CD8-positive, alpha-beta memory T cell (primary cell): ENCODE measurements around the gene SPRR4. TPM values are rescaled to one million over a fixed set of nuclear protein-coding genes. Genes with fewer than 3 reads are reported as not detected.
A peak's percentile ranks its signal among the peaks of the same experiment; 100 is the strongest.

Experiments used
- CTCF ChIA-PET: fragments of 350-600 bp; sonication (Branson Sonifier 250); formaldehyde crosslinking; loops from one replicate; lab custom pipeline; 2021; ENCODE audit warnings: antibody characterized with exemption; lab: Charles Lee
- POLR2A ChIA-PET: fragments of 350-600 bp; sonication (Branson Sonifier 250); formaldehyde crosslinking; loops from one replicate; lab custom pipeline; 2021; ENCODE audit warnings: antibody characterized with exemption; lab: Charles Lee
- DNase-seq, 5 donors: peaks; one replicate each; pipeline versions ENCODE4 v3.0.0 to v3.0.0-alpha.2; 2020 to 2022; ENCODE audit warnings: mixed read lengths in 1 of 5
- H3K27ac ChIP-seq: one replicate; pipeline ENCODE4 v1.7.0; 2013; ENCODE audit warnings: low read depth, mild to moderate bottlenecking, low read length, moderate library complexity
- H3K27me3 ChIP-seq: 2 replicates; pipeline ENCODE4 v1.7.0; 2013; ENCODE audit warnings: low read length, mild to moderate bottlenecking; ENCODE audit not compliant: insufficient read depth, poor library complexity, severe bottlenecking
- H3K36me3 ChIP-seq: 2 replicates; pipeline ENCODE4 v1.7.0; 2013; ENCODE audit warnings: mild to moderate bottlenecking, low read length, moderate library complexity; ENCODE audit not compliant: insufficient read depth
- H3K4me1 ChIP-seq: 2 replicates; pipeline ENCODE4 v1.7.0; 2013; ENCODE audit warnings: mild to moderate bottlenecking, low read length, moderate library complexity; ENCODE audit not compliant: insufficient read depth
- H3K4me3 ChIP-seq: 2 replicates; pipeline ENCODE4 v1.7.0; 2013; ENCODE audit warnings: mild to moderate bottlenecking, low read length
- H3K9me3 ChIP-seq: 2 replicates; pipeline ENCODE4 v1.7.0; 2013; ENCODE audit warnings: mild to moderate bottlenecking, low read length
- H3K27ac Mint-ChIP-seq, 8 donors: one replicate each; pipeline ENCODE4 v1.8.0; 2020 to 2021; ENCODE audit warnings: mixed read lengths in 8 of 8, mild to moderate bottlenecking in 6 of 8, inconsistent platforms in 3 of 8, moderate library complexity in 3 of 8
- H3K27me3 Mint-ChIP-seq, 2 donors: one replicate each; pipeline ENCODE4 v1.8.0; 2020 to 2021; ENCODE audit warnings: mixed read lengths in 2 of 2, mild to moderate bottlenecking in 1 of 2, moderate library complexity in 1 of 2
- H3K36me3 Mint-ChIP-seq, 3 donors: one replicate each; pipeline ENCODE4 v1.8.0; 2020 to 2021; ENCODE audit warnings: mixed read lengths in 3 of 3, inconsistent platforms in 1 of 3, mild to moderate bottlenecking in 1 of 3
- H3K4me1 Mint-ChIP-seq, 3 donors: one replicate each; pipeline ENCODE4 v1.8.0; 2020 to 2021; ENCODE audit warnings: mixed read lengths in 3 of 3, inconsistent platforms in 1 of 3, mild to moderate bottlenecking in 1 of 3
- H3K4me3 Mint-ChIP-seq, 7 donors: one replicate each; pipeline ENCODE4 v1.8.0; 2020 to 2021; ENCODE audit warnings: mixed read lengths in 7 of 7, mild to moderate bottlenecking in 6 of 7, moderate library complexity in 4 of 7, inconsistent platforms in 2 of 7
- H3K9me3 Mint-ChIP-seq, 5 donors: one replicate each; pipeline ENCODE4 v1.8.0; 2020 to 2022; ENCODE audit warnings: mixed read lengths in 5 of 5, mild to moderate bottlenecking in 3 of 5, moderate library complexity in 2 of 5, inconsistent platforms in 1 of 5
- polyA plus RNA-seq: library from polyadenylated mRNA; unstranded; fragments of 300-500 nt; fragmentation: Illumina TruSeq; gene quantifications from one replicate; pipeline ENCODE4 v1.2.3, GENCODE V29; 2021
- total RNA-seq, 2 experiments: library from RNA; stranded (reverse); gene quantifications; one replicate each; pipeline ENCODE4 v1.2.3, GENCODE V29; 2021

The SPRR4 gene
- total and polyA plus RNA-seq, 3 experiments from 2014 or later = not detected

DNA sequence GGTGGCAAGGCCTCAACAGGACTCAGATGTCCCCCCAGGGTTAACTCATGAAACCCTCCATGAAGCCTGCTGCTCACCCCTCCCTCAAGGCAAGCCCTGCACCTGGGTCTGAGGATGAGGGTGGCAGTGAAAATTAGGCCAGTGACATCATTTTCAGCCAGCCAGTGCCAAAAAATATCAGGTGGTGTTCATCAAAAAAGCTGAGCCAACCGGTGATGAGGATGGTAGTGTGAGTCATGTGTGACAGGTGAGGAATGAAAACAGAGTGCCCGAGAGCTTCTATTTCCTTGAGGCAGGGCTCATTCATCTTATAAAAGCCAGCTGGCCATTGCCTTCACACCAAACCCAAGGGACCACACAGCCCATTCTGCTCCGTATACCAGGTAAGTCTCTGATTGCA lies 13.3 kb downstream of the SPRR4 start, which contains the start of gene SPRR1A:
Gene SPRR1A, plus strand, starts transcription at position 339 of the 400 bp plus-strand sequence. CDS start 1,150 bp downstream, outside the sequence.
- POLR2A ChIA-PET = no interaction called here
- Mint-ChIP-seq H3K4me1 (no peaks in the 10 kb centered on the region), H3K27me3 (peaks cover 14 to 55% of the 10 kb centered on the region in 2 donors), H3K36me3 (no peaks in the 10 kb centered on the region), H3K4me3 (no peak within 1 kb of the TSS), H3K27ac (peak within 1 kb of the TSS in 1 of 8 donors; percentile 9), H3K9me3 (peaks cover 0 to 4% (median 0%) of the 10 kb centered on the region in 5 donors)
- no peak for DNase-seq
- no peaks in the 10 kb centered on the region for H3K36me3 ChIP-seq
- H3K27me3 ChIP-seq = peaks cover 4% of the 10 kb centered on the region
- H3K27ac ChIP-seq = no peak within 1 kb of the TSS
- H3K9me3 ChIP-seq = no peaks in the 10 kb centered on the region
- CTCF ChIA-PET = no interaction called here
- H3K4me1 ChIP-seq = no peaks in the 10 kb centered on the region
- H3K4me3 ChIP-seq = no peak within 1 kb of the TSS

DNA sequence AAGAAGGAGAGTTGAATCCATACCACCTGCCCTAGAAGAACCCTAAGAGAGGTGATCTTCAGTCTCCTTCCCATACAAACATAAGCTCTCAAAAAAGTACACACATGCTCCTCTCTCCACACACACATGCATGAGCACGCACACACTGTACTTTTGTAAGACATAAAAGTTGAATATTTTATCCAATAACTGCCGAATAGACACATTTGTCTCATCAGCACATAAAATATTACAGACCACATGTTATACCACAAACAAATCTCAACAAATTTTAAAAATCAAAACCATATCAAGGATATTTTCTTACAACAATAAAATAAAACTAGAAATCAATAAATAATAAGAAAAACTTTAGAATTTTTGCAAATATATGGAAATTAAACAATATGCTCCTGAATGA lies 16.1 kb downstream of the SPRR4 start:
- no peak for DNase-seq
- Mint-ChIP-seq H3K4me3 (no peak overlapping the region), H3K4me1 (no peaks in the 10 kb centered on the region), H3K36me3 (no peaks in the 10 kb centered on the region), H3K27ac (no peak overlapping the region), H3K27me3 (peaks cover 6 to 54% of the 10 kb centered on the region in 2 donors), H3K9me3 (peaks cover 0 to 4% (median 0%) of the 10 kb centered on the region in 5 donors)
- H3K27ac ChIP-seq = no peak overlapping the region
- ChIA-PET POLR2A (no interaction called here), CTCF (no interaction called here)
- no peaks in the 10 kb centered on the region for H3K36me3 ChIP-seq
- H3K9me3 ChIP-seq = no peaks in the 10 kb centered on the region
- peaks cover 4% of the 10 kb centered on the region for H3K27me3 ChIP-seq
- no peaks in the 10 kb centered on the region for H3K4me1 ChIP-seq
- H3K4me3 ChIP-seq = no peak overlapping the region

DNA sequence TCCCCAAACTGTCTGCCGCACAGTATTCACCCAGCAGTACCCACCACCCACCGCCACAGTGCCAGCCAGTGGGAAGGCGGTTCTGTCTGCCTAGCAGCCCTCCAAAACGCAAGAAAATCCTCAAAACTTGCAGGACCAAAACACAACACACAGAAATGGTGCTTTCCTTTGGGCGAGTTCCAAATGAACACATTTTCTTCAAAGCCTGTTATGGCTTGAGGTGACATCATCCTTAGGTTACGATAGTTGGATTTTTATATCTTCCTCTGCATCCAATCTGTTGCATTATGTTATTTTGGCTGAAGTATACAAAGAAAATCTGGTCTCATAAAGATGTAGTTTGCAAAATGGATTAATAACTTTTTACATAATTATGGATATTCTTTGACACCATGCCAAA lies 22.7 kb downstream of the SPRR4 start:
- no peaks in the 10 kb centered on the region for H3K36me3 Mint-ChIP-seq
- H3K27me3 Mint-ChIP-seq = peaks cover 12 to 42% of the 10 kb centered on the region in 2 donors
- H3K9me3 Mint-ChIP-seq = peaks cover 0 to 8% (median 4%) of the 10 kb centered on the region in 5 donors
- Histone ChIP-seq H3K27ac (no peak overlapping the region), H3K27me3 (no peaks in the 10 kb centered on the region), H3K4me1 (no peaks in the 10 kb centered on the region), H3K36me3 (no peaks in the 10 kb centered on the region), H3K4me3 (no peak overlapping the region), H3K9me3 (no peaks in the 10 kb centered on the region)
- DNase-seq = no peak
- H3K4me1 Mint-ChIP-seq = no peaks in the 10 kb centered on the region
- ChIA-PET CTCF (no interaction called here), POLR2A (no interaction called here)
- H3K27ac Mint-ChIP-seq = no peak overlapping the region
- H3K4me3 Mint-ChIP-seq = no peak overlapping the region

DNA sequence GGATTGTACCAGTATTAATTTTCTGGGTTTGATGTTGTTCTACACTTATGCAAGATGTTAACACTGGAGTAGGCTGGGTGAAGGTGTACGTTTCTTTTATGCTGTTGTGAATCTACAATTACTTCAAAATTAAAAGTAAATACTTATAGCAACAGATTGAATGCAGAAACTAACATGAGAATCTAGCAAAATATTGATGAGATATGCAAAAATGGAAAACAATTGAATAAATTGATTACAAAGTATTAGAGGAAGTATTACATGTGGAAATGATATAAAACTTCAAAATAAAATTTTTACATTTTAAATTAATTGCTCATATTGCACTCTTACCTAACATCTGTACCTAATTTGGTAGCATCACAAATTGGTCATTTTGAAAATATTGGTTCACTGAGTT lies 25.4 kb downstream of the SPRR4 start:
- H3K4me1 Mint-ChIP-seq = no peaks in the 10 kb centered on the region
- no peak overlapping the region for H3K27ac Mint-ChIP-seq
- CTCF ChIA-PET = no interaction called here
- H3K36me3 Mint-ChIP-seq = no peaks in the 10 kb centered on the region
- POLR2A ChIA-PET = no interaction called here
- peaks cover 12 to 50% of the 10 kb centered on the region in 2 donors for H3K27me3 Mint-ChIP-seq
- no peak overlapping the region for H3K4me3 Mint-ChIP-seq
- Histone ChIP-seq H3K4me3 (no peak overlapping the region), H3K27ac (no peak overlapping the region), H3K9me3 (no peaks in the 10 kb centered on the region), H3K4me1 (no peaks in the 10 kb centered on the region), H3K36me3 (no peaks in the 10 kb centered on the region), H3K27me3 (no peaks in the 10 kb centered on the region)
- H3K9me3 Mint-ChIP-seq = peaks cover 0 to 8% (median 4%) of the 10 kb centered on the region in 5 donors
- DNase-seq = no peak

DNA sequence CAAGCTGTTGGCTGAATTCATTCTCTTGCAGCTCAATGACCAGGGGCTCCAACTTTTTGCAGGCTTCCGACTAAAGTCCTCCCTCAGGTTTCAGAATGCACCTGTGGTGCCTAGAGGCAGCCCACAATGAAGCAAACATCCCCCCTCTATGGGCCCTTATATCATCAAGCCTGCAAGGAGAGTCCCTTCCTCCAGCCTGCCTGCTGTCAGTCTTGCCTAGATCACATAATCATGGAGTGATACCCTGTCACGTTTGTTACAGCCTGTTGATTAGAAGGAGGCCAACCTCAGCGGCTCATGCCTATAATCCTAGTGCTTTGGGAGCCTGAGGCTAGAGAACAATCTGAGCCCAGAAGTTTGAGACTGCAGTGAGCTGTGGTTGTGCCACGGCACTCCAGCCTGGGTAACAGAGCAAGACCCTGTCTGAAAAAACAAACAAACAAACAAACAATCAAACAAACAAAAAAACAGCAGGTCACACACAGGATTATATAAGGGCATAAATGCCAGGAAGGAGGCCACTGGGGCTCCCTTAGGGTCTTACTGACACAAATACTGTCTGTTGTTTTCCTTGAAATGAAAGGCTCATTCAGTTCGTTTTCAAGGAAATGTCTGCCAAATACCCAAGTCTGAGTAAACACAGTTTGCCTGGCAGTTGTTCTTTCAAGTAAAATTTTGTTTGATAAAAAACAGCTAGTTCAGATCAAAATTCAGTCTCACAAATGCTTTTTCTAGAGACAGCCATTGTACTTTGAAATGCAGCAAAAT lies 26.4 kb downstream of the SPRR4 start:
- no peak overlapping the region for H3K4me3 ChIP-seq

DNA sequence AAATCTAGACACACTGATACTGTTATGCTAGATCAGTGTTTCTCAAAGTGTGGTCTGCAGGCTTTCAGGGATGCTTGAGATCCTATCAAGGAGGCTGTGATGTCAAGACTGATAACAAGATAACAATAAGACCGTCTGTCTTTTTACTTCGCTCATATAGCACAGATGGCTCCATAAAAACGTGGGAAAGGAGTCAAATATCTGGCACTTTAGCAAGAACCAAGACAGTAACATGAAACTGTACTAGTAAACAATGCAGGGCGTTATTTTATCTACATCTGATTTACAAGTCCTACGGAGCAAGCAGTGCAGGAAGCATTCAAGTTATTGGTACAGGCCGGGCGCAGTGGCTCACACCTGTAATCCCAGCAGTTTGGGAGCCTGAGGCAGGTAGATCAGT lies 27.5 kb downstream of the SPRR4 start:
- Mint-ChIP-seq H3K27me3 (peaks cover 15 to 45% of the 10 kb centered on the region in 2 donors), H3K27ac (no peak overlapping the region), H3K4me3 (no peak overlapping the region), H3K4me1 (no peaks in the 10 kb centered on the region), H3K9me3 (peaks cover 0 to 9% (median 4%) of the 10 kb centered on the region in 5 donors), H3K36me3 (no peaks in the 10 kb centered on the region)
- H3K9me3 ChIP-seq = no peaks in the 10 kb centered on the region
- no peaks in the 10 kb centered on the region for H3K36me3 ChIP-seq
- H3K4me1 ChIP-seq = no peaks in the 10 kb centered on the region
- ChIA-PET CTCF (no interaction called here), POLR2A (no interaction called here)
- no peak for DNase-seq
- H3K27me3 ChIP-seq = no peaks in the 10 kb centered on the region
- no peak overlapping the region for H3K4me3 ChIP-seq
- H3K27ac ChIP-seq = no peak overlapping the region

More for the DNA sequence above, 26.4 kb downstream of the SPRR4 start:
- Mint-ChIP-seq H3K27me3 (peaks cover 15 to 51% of the 10 kb centered on the region in 2 donors), H3K4me1 (no peaks in the 10 kb centered on the region), H3K9me3 (peaks cover 0 to 9% (median 4%) of the 10 kb centered on the region in 5 donors), H3K27ac (no peak overlapping the region), H3K4me3 (no peak overlapping the region), H3K36me3 (no peaks in the 10 kb centered on the region)
- Histone ChIP-seq H3K27me3 (no peaks in the 10 kb centered on the region), H3K9me3 (no peaks in the 10 kb centered on the region), H3K27ac (no peak overlapping the region), H3K4me1 (no peaks in the 10 kb centered on the region), H3K36me3 (no peaks in the 10 kb centered on the region)
- no peak for DNase-seq
- POLR2A ChIA-PET = no interaction called here
- CTCF ChIA-PET = no interaction called here

DNA sequence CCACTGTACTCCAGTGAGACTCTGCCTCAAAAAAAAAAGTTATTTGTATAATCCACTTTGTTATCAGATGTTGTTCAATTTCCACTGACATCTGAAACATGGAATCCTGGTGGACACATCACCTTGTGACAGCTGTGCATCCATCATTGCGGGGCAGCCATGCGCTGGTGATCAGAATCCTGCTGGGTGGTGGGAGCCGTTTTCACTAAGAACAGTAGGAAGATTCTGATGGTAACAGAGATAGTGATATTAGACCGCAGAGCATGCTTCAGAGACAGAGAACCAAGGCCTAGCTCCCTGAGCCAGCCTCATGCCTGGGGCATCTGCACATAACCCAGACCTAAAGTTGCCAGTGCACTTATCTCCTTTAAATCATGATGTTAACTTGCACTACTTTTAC lies 28.0 kb downstream of the SPRR4 start:
- H3K9me3 Mint-ChIP-seq = peaks cover 0 to 9% (median 4%) of the 10 kb centered on the region in 5 donors
- no peak overlapping the region for H3K27ac Mint-ChIP-seq
- no peak for DNase-seq
- CTCF ChIA-PET = no interaction called here
- Histone ChIP-seq H3K27me3 (no peaks in the 10 kb centered on the region), H3K4me1 (no peaks in the 10 kb centered on the region), H3K9me3 (no peaks in the 10 kb centered on the region), H3K36me3 (no peaks in the 10 kb centered on the region), H3K4me3 (no peak overlapping the region), H3K27ac (no peak overlapping the region)
- H3K4me3 Mint-ChIP-seq = no peak overlapping the region
- no peaks in the 10 kb centered on the region for H3K36me3 Mint-ChIP-seq
- POLR2A ChIA-PET = no interaction called here
- no peaks in the 10 kb centered on the region for H3K4me1 Mint-ChIP-seq
- H3K27me3 Mint-ChIP-seq = peaks cover 15 to 40% of the 10 kb centered on the region in 2 donors

DNA sequence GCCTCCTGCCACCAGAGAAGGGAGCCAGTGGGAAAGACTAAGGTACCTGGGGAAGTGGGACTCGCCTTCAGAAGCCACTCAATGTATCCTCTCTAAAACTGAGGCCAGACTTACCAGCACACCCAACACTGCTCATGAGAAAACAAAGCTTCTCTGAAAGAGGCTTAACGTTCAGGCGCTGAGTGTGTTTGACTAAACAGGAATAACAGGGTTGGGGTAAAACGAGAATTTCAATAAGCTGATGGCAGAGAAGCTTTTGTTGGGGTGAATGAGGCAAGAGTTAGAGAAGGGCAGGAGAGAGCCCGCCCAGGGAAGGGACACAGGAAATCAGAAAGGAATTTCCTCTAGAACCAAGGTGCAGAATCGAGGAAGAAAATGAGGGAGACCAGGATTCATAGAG lies 29.4 kb downstream of the SPRR4 start:
- ChIA-PET POLR2A (no interaction called here), CTCF (no interaction called here)
- H3K27ac Mint-ChIP-seq = no peak overlapping the region
- Histone ChIP-seq H3K4me1 (no peaks in the 10 kb centered on the region), H3K27ac (no peak overlapping the region), H3K9me3 (no peaks in the 10 kb centered on the region), H3K36me3 (no peaks in the 10 kb centered on the region), H3K4me3 (no peak overlapping the region), H3K27me3 (no peaks in the 10 kb centered on the region)
- H3K27me3 Mint-ChIP-seq = peaks cover 13 to 36% of the 10 kb centered on the region in 2 donors
- H3K9me3 Mint-ChIP-seq = peaks cover 0 to 9% (median 4%) of the 10 kb centered on the region in 5 donors
- no peak for DNase-seq
- H3K4me3 Mint-ChIP-seq = no peak overlapping the region
- H3K4me1 Mint-ChIP-seq = no peaks in the 10 kb centered on the region
- no peaks in the 10 kb centered on the region for H3K36me3 Mint-ChIP-seq
